HG03095 (cell line): Measurements from ENCODE around the gene GCHFR.

Experiments
- ATAC-seq: cut with Tn5 transposase; IDR thresholded peaks from one replicate; pipeline ENCODE4 v1.9.1; 2021; ENCODE audit warnings: moderate library complexity; ENCODE audit not compliant: unreplicated experiment

The GCHFR gene

GRCh38 chr15:40808861-40809450, 45.1 kb downstream of the GCHFR start:
- no peak for ATAC-seq

GRCh38 chr15:40812721-40813425, 49.0 kb downstream of the GCHFR start:
- no peak for ATAC-seq

GRCh38 chr15:40815042-40815698, 51.3 kb downstream of the GCHFR start:
- no peak for ATAC-seq
